Right lung (tissue), 10 donors: ENCODE measurements around the gene NBPF20. TPM values are rescaled to one million over a fixed set of nuclear protein-coding genes. Genes with fewer than 3 reads are reported as not detected.
"Not testable (repeated sequence)": the region's sequence is repeated elsewhere in the genome, so short reads cannot be mapped to it uniquely, and the experiment has no call there.

Experiments
- DNase-seq, 2 donors: peaks; one replicate each; pipeline ENCODE4 v3.0.0-alpha.2; 2013
- long read RNA-seq, 8 donors: transcript quantifications; one replicate each; lab custom pipeline, GENCODE V29; 2026
- polyA plus RNA-seq, 5 donors: library from polyadenylated mRNA; unstranded; fragments of 120-200 nt; gene quantifications; one replicate each; pipeline versions ENCODE4 v1.2.1 to v1.2.3, GENCODE V29; 2013; ENCODE audit warnings: inconsistent platforms in 1 of 5, low replicate concordance in 1 of 5; ENCODE audit not compliant: insufficient read length in 5 of 5, insufficient read depth in 1 of 5

Gene NBPF20, protein sequence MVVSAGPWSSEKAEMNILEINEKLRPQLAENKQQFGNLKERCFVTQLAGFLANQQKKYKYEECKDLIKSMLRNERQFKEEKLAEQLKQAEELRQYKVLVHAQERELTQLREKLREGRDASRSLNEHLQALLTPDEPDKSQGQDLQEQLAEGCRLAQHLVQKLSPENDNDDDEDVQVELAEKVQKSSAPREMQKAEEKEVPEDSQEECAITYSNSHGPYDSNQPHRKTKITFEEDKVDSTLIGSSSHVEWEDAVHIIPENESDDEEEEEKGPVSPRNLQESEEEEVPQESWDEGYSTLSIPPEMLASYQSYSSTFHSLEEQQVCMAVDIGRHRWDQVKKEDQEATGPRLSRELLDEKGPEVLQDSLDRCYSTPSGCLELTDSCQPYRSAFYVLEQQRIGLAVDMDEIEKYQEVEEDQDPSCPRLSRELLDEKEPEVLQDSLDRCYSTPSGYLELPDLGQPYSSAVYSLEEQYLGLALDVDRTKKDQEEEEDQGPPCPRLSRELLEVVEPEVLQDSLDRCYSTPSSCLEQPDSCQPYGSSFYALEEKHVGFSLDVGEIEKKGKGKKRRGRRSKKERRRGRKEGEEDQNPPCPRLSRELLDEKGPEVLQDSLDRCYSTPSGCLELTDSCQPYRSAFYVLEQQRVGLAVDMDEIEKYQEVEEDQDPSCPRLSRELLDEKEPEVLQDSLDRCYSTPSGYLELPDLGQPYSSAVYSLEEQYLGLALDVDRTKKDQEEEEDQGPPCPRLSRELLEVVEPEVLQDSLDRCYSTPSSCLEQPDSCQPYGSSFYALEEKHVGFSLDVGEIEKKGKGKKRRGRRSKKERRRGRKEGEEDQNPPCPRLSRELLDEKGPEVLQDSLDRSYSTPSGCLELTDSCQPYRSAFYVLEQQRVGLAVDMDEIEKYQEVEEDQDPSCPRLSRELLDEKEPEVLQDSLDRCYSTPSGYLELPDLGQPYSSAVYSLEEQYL (N-terminal part only)
- 1 to 10 TPM; 1.5 to 2.3 (median 1.8) TPM for polyA plus RNA-seq
- long read RNA-seq, donor 1 = 0 reads
- long read RNA-seq, donor 2 = 0 reads
- long read RNA-seq, donor 3 = 0 reads
- long read RNA-seq, donor 4 = 0 reads
- long read RNA-seq, donor 5 = 0 reads
- long read RNA-seq, donor 6 = 0 reads
- long read RNA-seq, donor 7 = 0 reads
- long read RNA-seq, donor 8 = 0 reads

DNA sequence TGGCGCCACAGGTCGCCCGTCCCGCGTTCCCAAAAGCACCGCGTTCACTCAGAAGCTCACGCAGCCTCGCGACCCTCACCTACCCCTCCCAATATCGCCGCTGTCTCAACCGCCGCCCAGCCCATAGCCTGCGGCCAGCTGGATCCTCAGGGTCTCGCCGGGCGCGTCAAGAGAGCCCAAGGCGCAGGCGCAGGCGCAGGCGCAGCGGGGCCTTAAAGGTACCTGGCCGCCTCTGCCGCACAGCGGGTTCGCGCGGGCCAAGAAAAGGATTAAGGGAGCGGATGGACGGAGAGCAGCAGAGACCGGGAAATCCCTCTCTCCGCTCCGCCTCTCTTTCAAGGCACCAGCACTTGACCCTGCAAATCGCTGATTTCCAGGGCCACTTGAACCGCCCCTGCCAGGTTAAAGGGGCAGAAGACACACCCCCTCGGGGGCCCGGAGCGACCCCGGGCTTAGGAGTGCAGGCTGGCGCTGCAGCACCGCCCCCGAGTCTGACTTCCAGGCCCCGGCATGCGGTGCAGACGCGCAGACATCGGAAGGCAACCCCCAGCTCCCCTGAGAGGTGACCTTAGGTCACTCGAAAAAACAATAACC lies at the start of gene NBPF20:
Gene NBPF20, minus strand, starts transcription at position 168 of the 594 bp plus-strand sequence. CDS start 20,331 bp downstream, outside the sequence.
- DNase-seq = peak; percentile 52 to 69

DNA sequence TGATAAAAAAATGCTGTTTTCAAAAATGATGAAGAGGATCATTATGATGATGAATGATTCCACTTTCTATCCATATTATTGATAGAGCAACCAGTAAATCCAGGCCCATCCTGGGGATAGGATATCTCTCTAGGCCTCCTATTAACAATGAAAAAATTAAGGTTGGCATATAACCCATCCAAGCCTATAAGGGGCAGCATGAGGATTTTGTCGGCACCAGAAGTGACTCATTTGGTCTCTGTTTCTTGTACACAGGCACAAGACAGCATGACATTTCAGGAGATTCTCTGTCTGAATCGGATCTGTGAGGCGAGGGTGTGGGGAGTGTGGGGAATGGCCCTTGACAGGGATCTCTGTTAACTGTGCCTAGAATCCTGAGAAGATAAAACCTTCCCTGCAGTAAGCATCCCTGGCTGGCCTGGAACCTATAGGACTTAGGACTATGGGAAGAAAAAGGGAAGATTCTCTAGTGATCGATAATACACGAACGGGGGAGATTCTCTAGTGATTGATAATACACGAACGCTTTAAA lies 49.5 kb upstream of the NBPF20 start:
- DNase-seq = not testable (repeated sequence)

DNA sequence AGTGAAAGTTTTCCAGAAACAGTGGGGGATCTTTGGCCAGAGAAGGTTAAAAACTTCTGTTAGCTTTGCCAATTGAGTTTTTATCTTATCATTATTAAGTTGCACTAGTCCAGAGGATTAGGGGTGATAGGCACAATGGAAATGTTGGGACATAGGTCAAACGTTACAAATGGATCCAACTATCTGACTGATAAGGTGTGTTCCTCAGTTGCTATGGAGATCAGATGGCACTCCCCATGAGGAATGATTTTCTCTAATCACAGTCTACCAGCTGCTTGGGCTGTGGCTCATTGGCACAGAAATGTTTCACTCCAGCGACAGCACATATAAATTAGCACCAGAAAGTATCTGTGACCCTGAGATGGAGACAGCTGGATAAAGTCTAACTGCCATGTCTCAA lies 47.3 kb upstream of the NBPF20 start:
- DNase-seq = not testable (repeated sequence)

DNA sequence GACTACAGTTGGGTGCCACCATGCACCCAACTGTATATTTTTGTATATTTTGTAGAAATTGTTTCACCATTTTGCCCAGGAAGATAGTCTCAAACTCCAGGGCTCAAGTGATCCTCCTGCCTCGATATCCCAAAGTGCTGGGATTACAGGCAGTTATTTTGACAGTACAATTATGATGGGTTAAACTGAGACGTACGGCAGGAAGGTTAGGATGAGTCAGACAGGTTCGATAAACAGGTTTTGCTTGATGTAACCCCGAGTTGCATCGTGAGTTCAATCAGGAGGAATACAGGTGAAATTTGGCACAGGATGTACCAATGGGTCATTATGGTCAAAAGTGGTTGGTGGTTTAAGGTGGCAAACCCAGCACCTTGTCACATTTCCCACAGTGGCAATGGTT lies 46.0 kb upstream of the NBPF20 start:
- DNase-seq = not testable (repeated sequence)

DNA sequence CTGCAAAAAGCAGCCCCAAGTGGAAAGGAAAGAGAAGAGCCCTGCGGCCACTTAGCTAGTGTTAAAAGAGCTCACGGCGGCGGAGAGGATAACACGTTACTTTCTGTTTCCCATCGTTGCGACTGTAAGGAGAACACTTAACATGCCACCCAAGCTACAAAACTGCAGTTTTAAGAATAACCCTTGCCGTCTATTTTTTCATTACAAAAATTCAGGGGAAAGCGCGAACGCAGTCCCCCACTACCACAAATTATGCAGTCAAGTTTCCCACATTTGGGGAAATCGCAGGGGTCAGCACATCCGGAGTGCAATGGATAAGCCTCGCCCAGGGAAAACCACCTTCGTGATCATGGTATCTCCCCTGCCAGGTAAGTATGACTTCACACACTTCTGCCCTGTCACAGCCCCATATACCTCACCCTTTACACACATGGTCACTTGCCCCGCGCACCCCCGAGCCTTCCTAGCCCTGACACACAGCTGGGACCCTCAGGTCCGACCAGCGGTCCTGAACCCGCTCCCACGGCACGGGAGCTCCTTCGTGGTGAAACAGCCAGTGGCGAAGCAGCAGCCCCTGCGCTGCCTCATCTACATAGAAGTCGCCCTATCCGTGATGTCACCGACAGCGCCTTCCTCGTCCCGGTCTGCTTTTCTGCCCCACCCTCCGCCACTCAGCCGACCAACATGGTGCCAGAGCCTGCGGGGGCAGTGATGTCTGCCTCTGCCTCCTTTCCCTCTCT lies 40.2 kb upstream of the NBPF20 start:
- peak; percentile 28 to 52 for DNase-seq

DNA sequence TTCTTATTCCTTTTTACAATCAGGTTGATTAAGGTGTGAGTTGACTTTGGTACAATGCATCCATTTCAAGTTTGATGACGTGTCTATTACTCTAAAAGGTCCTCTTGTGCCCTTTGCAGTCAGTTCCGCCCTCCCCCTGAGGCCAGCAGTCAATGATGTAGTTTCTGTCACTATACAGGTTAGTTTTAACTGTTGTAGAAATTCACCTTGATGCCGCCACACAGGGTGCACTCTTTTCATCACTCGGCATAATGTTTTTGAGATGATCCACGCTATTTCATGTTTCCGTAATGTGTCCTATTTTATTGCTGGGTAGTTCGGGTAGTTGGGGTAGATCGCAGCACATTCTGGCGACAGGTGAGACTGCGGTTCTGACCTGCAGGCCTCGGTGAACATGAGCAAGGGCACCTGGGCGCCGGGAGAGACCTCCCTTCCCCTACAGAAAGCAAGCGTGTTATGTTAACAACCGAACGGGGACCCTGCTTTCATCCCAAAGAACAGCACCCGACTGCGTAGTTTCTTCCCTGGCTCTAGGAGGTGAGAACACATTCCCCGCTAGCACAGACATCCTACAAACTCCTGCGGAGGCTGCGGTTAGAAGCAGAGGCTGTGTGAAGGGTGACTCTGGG lies 39.4 kb upstream of the NBPF20 start:
- not testable (repeated sequence) for DNase-seq

DNA sequence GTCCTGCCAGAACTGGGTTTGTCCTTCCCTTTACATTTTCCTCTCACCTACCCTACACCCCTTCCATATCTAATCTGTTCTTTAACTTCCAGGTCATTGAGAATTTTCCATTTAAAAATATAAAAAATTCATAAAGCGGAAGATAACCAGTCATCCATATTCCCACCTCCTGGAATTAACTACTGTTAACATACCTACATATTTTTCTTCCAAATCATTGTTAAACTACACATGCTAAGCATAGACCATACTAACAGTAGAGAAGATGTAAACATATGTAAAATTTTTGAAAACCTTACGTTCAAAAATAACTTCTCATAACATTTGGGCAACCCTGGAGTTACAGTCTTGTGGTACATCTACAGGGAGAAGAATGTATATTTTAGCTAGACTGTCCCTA lies 38.6 kb upstream of the NBPF20 start:
- DNase-seq = not testable (repeated sequence)

DNA sequence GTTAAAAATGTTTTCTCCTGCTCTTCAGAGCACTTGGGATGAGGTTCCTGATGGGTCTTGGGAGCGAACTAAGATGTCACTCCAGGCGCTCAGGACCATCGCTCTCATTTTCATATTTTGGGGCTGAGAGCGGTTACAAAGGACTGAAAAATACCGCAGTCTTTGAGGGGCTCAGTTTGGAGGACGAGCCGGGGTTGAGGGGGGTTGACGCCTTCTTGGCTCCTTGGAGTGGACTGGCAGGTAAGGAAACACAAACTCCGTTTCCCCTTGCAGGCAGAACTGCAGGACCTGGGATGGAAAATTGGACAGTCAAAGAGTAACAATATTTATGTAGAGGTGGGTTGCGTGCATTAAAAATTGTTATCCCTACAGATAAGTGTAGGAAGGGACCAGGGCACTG lies 35.3 kb upstream of the NBPF20 start:
- DNase-seq = not testable (repeated sequence)

DNA sequence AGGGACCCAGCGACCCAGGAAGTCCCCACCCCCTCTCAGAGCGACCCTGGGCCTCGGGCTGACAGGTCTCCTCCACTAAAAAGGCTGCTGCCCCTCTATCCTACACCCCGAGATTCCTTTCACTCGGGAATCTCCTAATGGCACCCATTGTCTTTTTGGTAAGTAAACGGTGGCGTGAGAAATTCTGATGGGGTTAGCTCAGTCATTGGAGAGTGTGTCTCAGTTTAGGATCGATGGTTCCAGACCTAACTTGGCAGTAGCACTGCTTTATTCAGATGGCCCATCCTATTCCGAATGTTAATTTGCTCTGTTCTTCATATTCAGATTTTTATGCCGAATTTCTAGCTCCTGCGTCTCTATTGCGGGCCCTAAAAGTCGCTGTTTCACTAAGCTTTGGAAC lies 34.6 kb upstream of the NBPF20 start:
- not testable (repeated sequence) for DNase-seq

DNA sequence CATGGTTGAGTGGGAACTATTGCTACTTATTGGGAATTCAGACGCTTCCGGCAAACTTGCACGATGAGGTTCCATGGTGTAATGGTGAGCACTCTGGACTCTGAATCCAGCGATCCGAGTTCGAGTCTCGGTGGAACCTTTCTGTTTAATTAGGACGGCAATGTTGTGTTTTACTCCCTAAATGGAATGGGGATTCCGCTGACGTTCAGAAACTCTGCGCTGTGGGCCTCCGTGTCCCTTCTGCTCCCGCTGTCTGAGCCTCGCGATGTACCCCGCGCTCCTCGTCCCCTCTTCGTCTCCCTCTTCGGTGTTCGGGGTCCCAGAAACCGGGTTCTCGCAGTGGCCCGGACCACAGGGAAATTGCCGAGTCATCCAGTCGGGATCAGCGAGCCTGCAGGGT lies 34.2 kb upstream of the NBPF20 start:
- not testable (repeated sequence) for DNase-seq

DNA sequence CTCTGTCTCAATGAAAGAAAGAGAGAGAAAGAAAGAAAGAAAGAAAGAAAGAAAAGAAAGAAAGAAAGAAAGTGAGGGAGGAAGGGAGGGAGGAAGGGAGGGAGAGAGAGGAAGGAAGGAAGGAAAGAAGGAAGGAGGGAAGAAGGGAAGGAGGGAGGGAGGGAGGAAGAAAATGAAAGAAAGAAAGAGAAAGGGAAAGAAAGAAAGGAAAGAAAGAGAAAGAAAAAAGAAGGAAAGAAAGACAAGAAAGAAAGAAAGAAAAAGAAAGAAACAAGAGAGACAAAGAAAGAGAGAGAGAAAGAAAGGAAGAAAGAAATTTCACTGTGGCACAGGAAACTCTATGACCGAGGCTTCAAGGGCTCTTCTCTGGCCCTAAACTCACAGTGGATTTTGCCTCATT lies 33.7 kb upstream of the NBPF20 start:
- not testable (repeated sequence) for DNase-seq

DNA sequence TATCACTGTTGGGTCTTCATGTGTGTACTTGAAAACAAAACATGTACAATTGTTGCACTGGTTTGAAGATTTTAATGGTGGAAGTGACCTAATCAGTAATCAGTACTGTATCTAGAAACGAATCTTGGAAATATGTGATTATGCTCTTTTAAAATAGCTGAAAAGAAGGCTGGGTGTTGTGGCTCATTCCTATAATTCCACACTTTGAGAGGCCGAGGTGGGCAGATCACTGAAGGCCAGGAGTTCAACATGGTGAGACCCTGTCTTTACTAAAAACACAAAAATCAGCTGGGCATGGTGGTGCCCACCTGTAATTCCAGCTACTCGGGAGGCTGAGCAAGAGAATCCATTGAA lies 29.4 kb upstream of the NBPF20 start:
- not testable (repeated sequence) for DNase-seq

DNA sequence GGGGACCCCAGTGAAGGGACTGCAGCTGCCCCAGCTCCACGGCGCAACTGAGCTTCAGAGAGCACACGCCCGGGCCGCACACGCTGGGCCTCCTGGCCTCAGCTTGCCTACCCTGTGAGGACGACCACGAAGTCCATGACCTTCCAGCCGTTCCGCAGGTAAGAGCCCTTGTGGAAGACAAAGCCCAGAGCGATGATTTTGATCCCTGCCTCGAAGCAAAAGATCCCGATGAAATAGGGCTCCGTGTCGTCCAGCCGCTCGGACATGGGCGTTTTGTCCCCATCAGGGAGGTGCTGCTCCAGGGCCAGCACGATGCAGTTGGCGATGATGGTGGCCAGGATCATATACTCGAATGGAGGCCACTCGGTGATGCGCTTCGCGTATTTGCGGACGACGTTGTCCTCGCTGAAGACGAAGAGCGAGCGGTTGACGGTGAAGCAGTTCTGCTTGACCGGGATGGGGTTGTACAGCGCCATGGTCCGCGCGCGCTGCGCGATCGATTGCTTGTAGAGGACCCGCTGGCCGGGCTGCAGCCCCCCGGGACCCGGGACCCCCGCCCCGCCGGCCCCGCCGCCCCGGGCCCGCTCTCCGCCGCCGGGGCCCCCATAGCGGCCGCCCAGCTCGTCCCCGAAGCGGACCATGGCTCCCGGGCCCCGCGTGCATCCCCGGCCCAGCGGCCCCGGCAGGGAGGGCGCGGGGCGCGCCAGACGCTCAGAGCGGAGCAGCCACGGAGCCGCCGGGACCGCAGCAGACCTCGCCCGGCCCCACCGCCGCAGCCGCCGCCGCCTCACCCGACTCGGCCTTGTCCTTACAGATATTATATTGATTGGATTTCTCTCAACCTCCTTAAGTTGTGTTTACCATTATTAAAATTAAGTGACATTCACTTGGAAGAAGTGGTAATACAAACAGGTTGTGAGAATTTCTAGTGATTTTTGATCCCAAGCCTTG lies 28.7 kb upstream of the NBPF20 start:
- DNase-seq = not testable (repeated sequence)

DNA sequence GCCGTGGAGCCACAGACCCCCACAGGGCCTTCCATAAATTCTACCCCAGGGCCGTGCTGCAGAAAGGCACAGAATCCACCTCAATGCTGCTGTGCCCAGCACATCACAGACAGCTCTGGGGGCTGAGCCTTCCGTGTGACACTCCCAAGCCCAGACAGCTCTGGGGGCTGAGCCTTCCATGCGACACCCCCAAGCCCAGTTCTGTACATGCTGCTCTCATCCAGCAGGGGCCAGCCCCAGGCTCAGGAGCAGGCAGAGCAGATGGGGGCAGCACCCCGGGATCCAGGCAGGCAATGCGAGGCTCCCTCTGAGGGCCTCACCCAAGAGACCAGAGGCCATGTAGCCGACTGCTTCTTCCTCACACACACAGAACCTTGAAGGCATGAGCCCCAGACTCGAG lies 27.1 kb upstream of the NBPF20 start:
- DNase-seq = not testable (repeated sequence)

DNA sequence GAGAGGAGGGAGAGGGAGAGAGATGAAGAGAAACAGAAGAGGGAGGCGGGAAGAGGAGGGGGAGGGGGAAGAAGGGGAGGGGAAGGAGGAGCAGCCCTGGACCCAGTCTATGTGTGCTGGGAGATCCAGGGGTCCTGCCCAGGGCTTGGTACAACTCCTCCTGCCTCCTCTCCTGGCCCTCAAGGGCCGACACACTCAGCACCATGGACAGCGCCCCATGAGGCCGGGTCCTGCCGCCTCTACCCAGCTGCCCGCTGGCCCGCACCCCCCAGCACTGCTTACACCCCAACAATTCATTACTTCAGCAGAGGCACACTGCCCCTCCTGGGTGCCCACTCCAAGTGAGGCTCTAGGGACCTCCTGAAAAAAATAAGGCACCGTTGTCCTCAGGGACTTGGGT lies 26.5 kb upstream of the NBPF20 start:
- DNase-seq = not testable (repeated sequence)

DNA sequence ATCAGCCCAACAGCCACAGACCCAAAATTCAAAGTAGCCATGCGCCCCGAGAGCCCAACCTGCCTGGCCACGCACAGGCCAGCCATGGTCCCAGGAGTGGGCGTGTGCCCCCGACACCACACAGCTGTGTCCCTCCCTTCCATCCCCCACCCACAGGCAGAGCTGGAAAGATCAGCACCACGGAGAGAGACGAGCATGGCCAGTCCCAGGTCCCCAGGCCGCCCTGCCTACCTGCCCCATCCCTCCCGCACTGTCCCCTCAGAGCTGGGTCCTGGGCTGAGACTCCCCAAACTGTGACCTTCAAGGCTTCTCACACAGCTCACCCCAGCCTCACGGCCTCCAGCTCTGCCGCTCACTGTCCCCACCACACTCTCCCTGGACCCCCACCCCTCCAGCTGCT lies 19.8 kb upstream of the NBPF20 start:
- DNase-seq = not testable (repeated sequence)

DNA sequence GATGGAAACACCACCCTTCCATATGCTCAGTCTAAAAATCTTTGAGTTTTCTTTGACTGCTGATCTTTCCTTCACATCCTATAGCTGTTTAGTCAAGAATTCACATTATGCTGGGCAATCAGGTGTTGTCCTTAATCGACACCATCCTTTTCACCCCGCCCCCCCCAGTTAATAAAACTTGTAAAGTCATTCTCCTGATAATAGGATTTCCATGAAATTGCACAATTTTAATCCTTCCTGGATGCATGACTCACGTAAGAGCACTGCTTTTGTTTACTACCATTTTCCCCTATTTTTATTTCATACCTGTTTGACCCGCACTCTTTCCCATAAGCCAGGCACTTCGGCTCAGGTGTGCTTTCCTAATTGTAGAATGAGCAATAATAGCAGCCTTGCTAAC lies 16.9 kb upstream of the NBPF20 start:
- DNase-seq = not testable (repeated sequence)

DNA sequence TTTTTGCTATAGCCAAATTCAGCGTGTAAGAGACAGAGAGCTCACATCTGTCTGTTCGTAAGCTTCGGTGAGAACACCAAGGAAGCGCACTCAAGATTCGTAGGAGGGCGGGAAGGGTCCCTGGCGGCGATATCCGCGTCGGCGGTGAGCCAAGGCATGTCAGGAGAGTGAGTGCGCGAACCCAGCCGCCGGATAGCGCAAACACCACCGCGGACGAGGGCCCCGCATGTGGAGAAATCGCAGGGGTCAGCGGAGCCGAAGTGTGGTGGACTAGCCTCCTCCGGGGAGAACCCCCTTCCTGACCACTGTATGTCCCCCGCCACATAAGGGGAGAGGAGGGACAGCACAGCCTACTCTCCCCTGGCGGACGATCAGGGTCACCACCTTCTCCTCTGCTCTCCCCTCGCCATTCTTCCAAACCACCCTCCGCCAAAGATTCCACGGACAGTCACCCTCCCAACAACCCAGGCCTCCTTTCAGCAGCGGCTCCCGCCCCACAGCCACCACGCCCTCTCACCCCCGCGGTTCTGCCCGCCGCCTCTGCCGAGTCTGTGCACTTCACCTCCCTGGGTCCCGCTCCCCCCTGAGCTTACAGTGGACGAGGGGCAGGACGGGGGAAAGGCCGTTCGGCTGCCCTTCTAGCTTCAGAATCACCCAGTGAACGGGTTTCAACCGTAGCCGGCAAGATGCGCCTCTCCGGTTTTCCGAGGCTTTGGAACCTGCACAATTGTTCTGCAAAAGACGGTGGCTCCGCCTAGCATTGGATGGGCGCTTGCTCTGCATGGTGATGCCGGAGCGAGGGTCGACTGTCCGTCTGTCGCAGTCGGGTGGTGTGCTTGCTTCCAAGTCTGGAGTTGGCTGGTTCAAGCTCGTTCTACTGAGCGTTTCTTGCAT lies 6.2 kb upstream of the NBPF20 start:
- DNase-seq = not testable (repeated sequence)
